ENCODE results near the gene MSH5.

MSH5 gene

DNA sequence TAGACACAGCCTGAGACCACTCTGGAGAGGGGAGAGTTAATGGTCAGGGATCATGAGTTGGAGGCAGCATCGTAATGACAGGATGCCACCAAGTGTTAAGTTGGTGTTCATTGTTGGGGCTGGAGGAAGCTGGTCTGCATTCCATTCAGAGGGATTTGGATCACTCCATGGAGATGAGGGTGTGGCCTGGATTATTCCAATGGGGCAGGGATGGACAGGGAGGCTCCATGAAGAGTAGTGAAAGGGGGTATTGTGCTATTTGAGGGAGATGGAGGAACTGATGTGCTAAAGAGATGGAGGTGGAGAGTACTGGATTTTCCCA is 23.8 kb downstream of the MSH5 start:
- Histone ChIP-seq H3K79me2 (no peaks in the 10 kb centered on the region), H3K9ac (no peak overlapping the region), H3K27ac (no peak overlapping the region), H3K27me3 (ENCODE audit: control insufficient read depth, insufficient read depth, low read length) (no peaks in the 10 kb centered on the region), H2AFZ (no peak overlapping the region), H3K4me3 (ENCODE audit: low read depth, low read length) (no peak overlapping the region), H3K4me2 (ENCODE audit: low read length) (no peak overlapping the region), H3K36me3 (ENCODE audit: control insufficient read depth, insufficient read depth, low read length) (no peaks in the 10 kb centered on the region), H3K4me1 (no peaks in the 10 kb centered on the region), H3K9me3 (ENCODE audit: control insufficient read depth, low read length) (no peaks in the 10 kb centered on the region)
- TF ChIP-seq, protein P1, sequence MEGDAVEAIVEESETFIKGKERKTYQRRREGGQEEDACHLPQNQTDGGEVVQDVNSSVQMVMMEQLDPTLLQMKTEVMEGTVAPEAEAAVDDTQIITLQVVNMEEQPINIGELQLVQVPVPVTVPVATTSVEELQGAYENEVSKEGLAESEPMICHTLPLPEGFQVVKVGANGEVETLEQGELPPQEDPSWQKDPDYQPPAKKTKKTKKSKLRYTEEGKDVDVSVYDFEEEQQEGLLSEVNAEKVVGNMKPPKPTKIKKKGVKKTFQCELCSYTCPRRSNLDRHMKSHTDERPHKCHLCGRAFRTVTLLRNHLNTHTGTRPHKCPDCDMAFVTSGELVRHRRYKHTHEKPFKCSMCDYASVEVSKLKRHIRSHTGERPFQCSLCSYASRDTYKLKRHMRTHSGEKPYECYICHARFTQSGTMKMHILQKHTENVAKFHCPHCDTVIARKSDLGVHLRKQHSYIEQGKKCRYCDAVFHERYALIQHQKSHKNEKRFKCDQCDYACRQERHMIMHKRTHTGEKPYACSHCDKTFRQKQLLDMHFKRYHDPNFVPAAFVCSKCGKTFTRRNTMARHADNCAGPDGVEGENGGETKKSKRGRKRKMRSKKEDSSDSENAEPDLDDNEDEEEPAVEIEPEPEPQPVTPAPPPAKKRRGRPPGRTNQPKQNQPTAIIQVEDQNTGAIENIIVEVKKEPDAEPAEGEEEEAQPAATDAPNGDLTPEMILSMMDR (IDR thresholded peaks at IDR 0.05): no peak

DNA sequence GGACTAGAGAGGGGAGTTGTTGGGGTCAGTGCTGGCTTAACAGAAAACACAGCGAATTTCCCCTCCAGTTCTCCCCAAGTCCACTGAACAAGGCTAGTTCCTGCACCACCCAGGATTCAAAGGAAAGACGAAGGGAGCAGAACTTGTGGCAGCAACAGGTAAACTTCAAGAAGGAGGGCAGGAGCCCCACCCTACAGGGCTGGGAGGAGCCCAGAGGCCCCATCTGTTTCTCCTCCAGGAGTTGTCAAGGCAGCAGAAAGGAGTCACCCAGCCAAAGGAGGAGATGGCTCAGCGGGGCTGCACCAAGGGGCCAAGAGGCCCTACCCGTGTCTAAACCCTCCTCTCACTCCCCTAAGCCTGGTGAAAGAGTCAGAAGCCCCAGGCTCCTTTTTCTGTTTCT is 24.4 kb downstream of the MSH5 start:
- Histone ChIP-seq H3K9ac (no peak overlapping the region), H3K9me3 (ENCODE audit: control insufficient read depth, low read length) (no peaks in the 10 kb centered on the region), H3K27me3 (ENCODE audit: control insufficient read depth, insufficient read depth, low read length) (no peaks in the 10 kb centered on the region), H3K4me3 (ENCODE audit: low read depth, low read length) (no peak overlapping the region), H3K27ac (no peak overlapping the region), H3K4me1 (no peaks in the 10 kb centered on the region), H3K79me2 (no peaks in the 10 kb centered on the region), H2AFZ (no peak overlapping the region), H3K36me3 (ENCODE audit: control insufficient read depth, insufficient read depth, low read length) (no peaks in the 10 kb centered on the region), H3K4me2 (ENCODE audit: low read length) (no peak overlapping the region)
- TF ChIP-seq, protein P1 (IDR thresholded peaks at IDR 0.05): no peak

DNA sequence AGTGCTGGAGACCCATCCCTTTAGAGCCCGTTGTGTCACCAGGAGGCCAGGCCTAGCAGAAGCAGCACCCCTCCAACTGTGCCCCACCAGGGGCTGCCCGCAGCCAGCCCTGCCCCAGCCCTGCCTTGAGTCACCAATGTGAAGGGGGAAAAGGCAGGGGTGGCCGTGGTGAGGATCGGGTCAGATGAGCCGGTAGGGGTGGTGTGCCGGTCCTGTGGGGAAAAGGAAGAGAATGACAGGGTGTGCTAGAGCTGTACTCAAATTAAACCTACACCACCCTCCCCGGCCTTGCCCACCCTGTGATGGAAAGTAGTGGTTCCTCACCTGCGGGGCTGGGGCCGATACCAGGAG is 25.7 kb downstream of the MSH5 start:
- no peaks in the 10 kb centered on the region for H3K36me3 ChIP-seq (ENCODE audit: control insufficient read depth, insufficient read depth, low read length)
- H3K27ac ChIP-seq: no peak overlapping the region
- H3K79me2 ChIP-seq: no peaks in the 10 kb centered on the region
- no peak overlapping the region for H3K4me3 ChIP-seq (ENCODE audit: low read depth, low read length)
- H3K4me2 ChIP-seq (ENCODE audit: low read length): no peak overlapping the region
- H3K9ac ChIP-seq: no peak overlapping the region
- TF ChIP-seq, protein P1 (IDR thresholded peaks at IDR 0.05): no peak
- no peaks in the 10 kb centered on the region for H3K27me3 ChIP-seq (ENCODE audit: control insufficient read depth, insufficient read depth, low read length)
- H3K4me1 ChIP-seq: no peaks in the 10 kb centered on the region
- no peak overlapping the region for H2AFZ ChIP-seq
- no peaks in the 10 kb centered on the region for H3K9me3 ChIP-seq (ENCODE audit: control insufficient read depth, low read length)

DNA sequence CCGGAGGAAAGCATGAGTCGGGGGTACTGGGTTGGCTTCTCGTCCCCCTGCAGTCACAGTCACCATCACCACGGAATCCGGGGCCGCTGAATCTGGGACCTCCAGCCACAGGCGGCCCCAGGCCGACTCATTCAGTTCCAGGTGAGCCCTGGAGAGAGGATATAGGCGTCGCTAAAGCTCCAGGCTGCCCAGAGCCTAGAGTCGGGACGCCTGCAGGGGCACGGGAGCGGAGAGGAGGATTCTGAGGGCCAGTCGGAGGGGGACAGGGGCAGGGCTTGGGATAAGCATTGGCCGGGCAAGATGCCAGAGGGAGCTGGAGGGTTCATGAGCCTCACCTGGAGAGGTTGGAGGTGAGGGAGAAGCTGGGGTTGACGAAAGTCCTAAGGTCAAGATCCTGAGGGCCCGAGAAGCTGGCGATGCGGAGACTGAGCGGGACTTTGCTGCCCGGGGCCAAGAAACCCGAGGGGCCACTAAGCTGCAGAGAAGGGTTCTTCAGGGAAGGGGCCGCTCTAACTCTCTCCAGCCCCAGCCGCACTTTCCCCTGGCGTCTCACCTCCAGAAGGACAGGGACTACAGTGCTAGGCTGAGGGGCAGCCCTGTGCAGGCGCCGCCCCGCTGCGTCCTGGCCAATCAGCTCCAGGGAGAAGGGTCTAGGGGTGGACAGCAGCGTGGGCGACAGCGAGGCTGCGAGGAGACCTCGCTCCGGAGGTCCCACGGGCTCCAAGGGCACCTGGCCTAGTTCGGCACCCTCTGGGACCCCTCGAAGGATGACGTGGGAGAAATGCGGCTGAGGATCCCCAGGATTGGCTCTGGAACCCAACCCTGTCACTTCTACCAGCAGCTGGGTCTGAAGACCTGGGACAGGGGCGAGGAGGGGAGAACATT is 26.3 kb downstream of the MSH5 start:
- Histone ChIP-seq H3K79me2 (no peaks in the 10 kb centered on the region), H3K9me3 (ENCODE audit: control insufficient read depth, low read length) (no peaks in the 10 kb centered on the region), H3K36me3 (ENCODE audit: control insufficient read depth, insufficient read depth, low read length) (no peaks in the 10 kb centered on the region), H3K4me2 (ENCODE audit: low read length) (no peak overlapping the region), H3K4me1 (no peaks in the 10 kb centered on the region), H3K9ac (no peak overlapping the region), H2AFZ (no peak overlapping the region), H3K27me3 (ENCODE audit: control insufficient read depth, insufficient read depth, low read length) (no peaks in the 10 kb centered on the region), H3K27ac (no peak overlapping the region), H3K4me3 (ENCODE audit: low read depth, low read length) (no peak overlapping the region)
- TF ChIP-seq, protein P1 (IDR thresholded peaks at IDR 0.05): no peak

DNA sequence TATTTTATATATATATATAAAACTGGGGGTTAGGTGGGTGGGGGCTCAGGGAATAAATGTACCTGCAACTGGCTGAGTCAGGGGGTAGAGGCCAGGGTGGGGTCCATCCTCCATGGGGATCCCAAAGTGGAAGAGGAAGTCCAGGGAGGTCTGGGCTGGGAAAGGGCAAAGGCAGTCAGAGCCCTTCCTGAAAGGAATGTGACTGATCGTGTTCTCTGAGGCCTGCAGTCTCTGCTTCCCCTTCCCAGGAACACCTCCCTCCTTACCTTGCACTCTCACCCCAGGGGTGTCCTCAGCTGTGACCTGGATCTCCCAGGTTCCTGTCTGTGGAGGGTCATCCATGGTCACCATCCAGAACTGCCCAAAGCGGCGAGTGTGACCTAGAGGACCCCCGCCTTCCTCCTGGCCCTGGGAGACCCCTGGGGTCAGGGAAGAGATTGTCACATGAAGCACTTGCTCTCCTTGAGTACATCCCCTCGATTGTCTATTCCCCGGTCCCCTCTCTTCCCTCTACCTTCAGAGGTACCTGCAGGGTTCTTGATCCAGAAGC is 27.4 kb downstream of the MSH5 start:
- Histone ChIP-seq H3K9ac (no peak overlapping the region), H2AFZ (no peak overlapping the region), H3K27ac (no peak overlapping the region), H3K27me3 (ENCODE audit: control insufficient read depth, insufficient read depth, low read length) (no peaks in the 10 kb centered on the region), H3K9me3 (ENCODE audit: control insufficient read depth, low read length) (no peaks in the 10 kb centered on the region), H3K4me3 (ENCODE audit: low read depth, low read length) (no peak overlapping the region), H3K4me1 (no peaks in the 10 kb centered on the region), H3K4me2 (ENCODE audit: low read length) (no peak overlapping the region), H3K36me3 (ENCODE audit: control insufficient read depth, insufficient read depth, low read length) (no peaks in the 10 kb centered on the region), H3K79me2 (no peaks in the 10 kb centered on the region)
- TF ChIP-seq, protein P1 (IDR thresholded peaks at IDR 0.05): no peak
